Sigmoid colon (tissue), 7 donors: ENCODE data around the gene SLC30A3. TPM values are rescaled to one million over a fixed set of nuclear protein-coding genes. Genes with fewer than 3 reads are reported as not detected.

Experiments
- DNase-seq: peaks from one replicate; pipeline ENCODE4 v3.0.0-alpha.2; 2019
- H3K27ac ChIP-seq, 4 donors: fragments of 200-600 bp; sonication (generic); one replicate each; pipeline ENCODE4 v1.5.1; 2016 to 2019; ENCODE audit warnings: mild to moderate bottlenecking in 1 of 4
- H3K27me3 ChIP-seq, 3 donors: fragments of 200-600 bp; sonication (generic); one replicate each; pipeline ENCODE4 v1.5.1; 2019; ENCODE audit warnings: mild to moderate bottlenecking in 1 of 3
- H3K36me3 ChIP-seq, 4 donors: fragments of 200-600 bp; sonication (generic); one replicate each; pipeline ENCODE4 v1.5.1; 2016 to 2019
- H3K4me1 ChIP-seq, 4 donors: fragments of 200-600 bp; sonication (generic); one replicate each; pipeline ENCODE4 v1.5.1; 2017 to 2019
- H3K4me3 ChIP-seq, 4 donors: fragments of 200-600 bp; sonication (generic); one replicate each; pipeline ENCODE4 v1.5.1; 2017 to 2019; ENCODE audit warnings: mild to moderate bottlenecking in 2 of 4, moderate library complexity in 1 of 4
- H3K9me3 ChIP-seq, 4 donors: fragments of 200-600 bp in 3 of 4; sonication (generic) in 3 of 4; one replicate each; pipeline versions ENCODE4 v1.5.1 to v1.6.1; 2013 to 2019
- CTCF ChIP-seq, 4 experiments: fragments of 450-650 bp in 3 of 4; fragments of 200-600 bp in 1 of 4; IDR thresholded peaks; one replicate each; pipeline ENCODE4 v1.5.1; 2016 to 2019; ENCODE audit warnings: antibody characterized with exemption in 4 of 4, mild to moderate bottlenecking in 3 of 4, moderate library complexity in 2 of 4
- EP300 ChIP-seq, 4 donors: sonication (generic); formaldehyde crosslinking; IDR thresholded peaks; one replicate each; pipeline ENCODE4 v1.6.1; 2017; ENCODE audit warnings: antibody characterized with exemption in 4 of 4
- POLR2A ChIP-seq, 2 donors: fragments of 450-650 bp; IDR thresholded peaks; one replicate each; pipeline ENCODE4 v1.6.1; 2016; ENCODE audit warnings: antibody characterized with exemption in 2 of 2, mild to moderate bottlenecking in 2 of 2, moderate library complexity in 2 of 2
- POLR2AphosphoS5 ChIP-seq, 4 donors: sonication (generic); formaldehyde crosslinking; IDR thresholded peaks; one replicate each; pipeline ENCODE4 v1.6.1; 2017; ENCODE audit warnings: antibody characterized with exemption in 4 of 4
- WGBS, 2 donors: extraction: QIAGEN DNeasy Blood & Tissue Kit; methylation state at CpG; one replicate each; pipeline ENCODE4 v1.1.7; 2013; 5-methylcytosine and 5-hydroxymethylcytosine counted together
- intact Hi-C: fragments of 100-400 bp; cut with DNase I; formaldehyde crosslinking; loops from one replicate; pipeline ENCODE4 v1.15.1; 2023
- polyA plus RNA-seq, 3 donors: library from polyadenylated mRNA; stranded (reverse); fragments of 200-250 nt; gene quantifications; one replicate each; pipeline ENCODE4 v1.2.3, GENCODE V29; 2013
- total RNA-seq, 4 donors: library from RNA; depleted of rRNA; stranded (reverse); fragments of >200 nt; gene quantifications; one replicate each; pipeline ENCODE4 v1.1.0, GENCODE V29; 2016
- donor health status: healthy with polysubstance abuse.
- donor health status: Bipolar disorder and iron deficiency.
- donor health status: healthy.

The SLC30A3 gene
- total and polyA plus RNA-seq, 7 donors, result 0.10 to 1.1 (median 0.60) TPM; not detected in 2

- no peaks in the 10 kb centered on the region for H3K4me1 ChIP-seq
- H3K27ac ChIP-seq, result no peak overlapping the region
- H3K36me3 ChIP-seq, result no peaks in the 10 kb centered on the region
- WGBS, 2 donors, result 88 to 94% methylated on average over 8 of the region's 8 CpGs
- H3K9me3 ChIP-seq, result no peaks in the 10 kb centered on the region
- no peak overlapping the region for H3K4me3 ChIP-seq
- H3K27me3 ChIP-seq, result peaks cover 0 to 19% (median 0%) of the 10 kb centered on the region in 3 donors
- DNase-seq, result no peak
- TF ChIP-seq CTCF (IDR thresholded peaks at IDR 0.05) (no peak), POLR2AphosphoS5 (IDR thresholded peaks at IDR 0.05) (no peak), EP300 (IDR thresholded peaks at IDR 0.05) (no peak), POLR2A (IDR thresholded peaks at IDR 0.05) (no peak)
- intact Hi-C loops, result no loop called here
Measured at GRCh38 chr2:27294928-27295327, 32.1 kb upstream of the SLC30A3 start.

DNA sequence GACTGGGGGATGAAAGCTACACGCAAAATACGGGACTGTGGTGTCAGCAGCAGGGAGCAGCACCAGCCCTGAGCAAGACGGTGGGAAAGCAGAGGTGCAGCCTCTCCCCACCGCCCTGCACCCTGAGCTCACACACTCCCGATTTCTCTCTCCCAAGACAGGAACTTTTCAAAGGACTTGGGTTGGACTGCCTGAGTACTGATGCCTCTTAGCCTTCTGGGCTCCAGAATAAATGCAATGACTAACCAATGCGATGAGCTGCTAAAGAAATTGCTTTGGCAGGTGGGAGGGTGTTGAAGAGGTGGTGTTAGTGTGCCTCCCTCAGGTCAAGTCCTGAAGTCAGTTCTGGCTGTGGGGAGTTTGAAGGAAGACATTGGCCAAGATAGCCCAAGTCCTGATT, 29.0 kb upstream of the SLC30A3 start:
- intact Hi-C loops, result no loop called here
- H3K36me3 ChIP-seq, result no peaks in the 10 kb centered on the region
- H3K4me1 ChIP-seq, result peaks cover 0 to 3% (median 0%) of the 10 kb centered on the region in 4 donors
- H3K27ac ChIP-seq, result no peak overlapping the region
- H3K9me3 ChIP-seq, result no peaks in the 10 kb centered on the region
- DNase-seq, result no peak
- WGBS, 2 donors, result 66 to 70% methylated on average over 6 of the region's 6 CpGs
- H3K27me3 ChIP-seq, result peaks cover 0 to 16% (median 0%) of the 10 kb centered on the region in 3 donors
- TF ChIP-seq EP300 (IDR thresholded peaks at IDR 0.05) (no peak), POLR2AphosphoS5 (IDR thresholded peaks at IDR 0.05) (no peak), CTCF (IDR thresholded peaks at IDR 0.05) (no peak), POLR2A (IDR thresholded peaks at IDR 0.05) (no peak)
- no peak overlapping the region for H3K4me3 ChIP-seq

DNA sequence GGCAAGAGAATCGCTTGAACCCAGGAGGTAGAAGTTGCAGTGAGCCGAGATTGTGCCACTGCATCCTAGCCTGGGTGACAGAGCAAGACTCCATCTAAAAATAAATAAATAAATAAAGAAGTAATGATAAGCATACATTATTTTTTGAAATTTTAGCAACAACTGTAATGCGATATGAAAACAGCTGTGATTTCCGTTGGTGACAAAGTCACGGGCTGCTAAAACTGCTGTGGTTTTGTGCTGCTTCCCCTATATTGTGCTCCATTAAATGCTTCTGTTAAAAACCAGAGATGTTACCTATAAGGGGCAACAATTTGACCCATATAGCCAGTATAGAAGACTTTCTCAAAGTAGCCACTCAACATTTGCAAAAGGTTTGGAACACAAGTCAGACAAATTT, 27.7 kb upstream of the SLC30A3 start:
- peaks cover 0 to 3% (median 0%) of the 10 kb centered on the region in 4 donors for H3K4me1 ChIP-seq
- WGBS, 2 donors, result 62 to 89% methylated on average over 5 of the region's 5 CpGs
- no peaks in the 10 kb centered on the region for H3K36me3 ChIP-seq
- H3K27ac ChIP-seq, result no peak overlapping the region
- peaks cover 0 to 15% (median 0%) of the 10 kb centered on the region in 3 donors for H3K27me3 ChIP-seq
- DNase-seq, result no peak
- TF ChIP-seq POLR2AphosphoS5 (IDR thresholded peaks at IDR 0.05), result no peak
- no peak for TF ChIP-seq CTCF (IDR thresholded peaks at IDR 0.05)
- TF ChIP-seq EP300 (IDR thresholded peaks at IDR 0.05), result no peak
- TF ChIP-seq POLR2A (IDR thresholded peaks at IDR 0.05), result no peak
- intact Hi-C loops, result no loop called here
- H3K9me3 ChIP-seq, result no peaks in the 10 kb centered on the region
- H3K4me3 ChIP-seq, result no peak overlapping the region

DNA sequence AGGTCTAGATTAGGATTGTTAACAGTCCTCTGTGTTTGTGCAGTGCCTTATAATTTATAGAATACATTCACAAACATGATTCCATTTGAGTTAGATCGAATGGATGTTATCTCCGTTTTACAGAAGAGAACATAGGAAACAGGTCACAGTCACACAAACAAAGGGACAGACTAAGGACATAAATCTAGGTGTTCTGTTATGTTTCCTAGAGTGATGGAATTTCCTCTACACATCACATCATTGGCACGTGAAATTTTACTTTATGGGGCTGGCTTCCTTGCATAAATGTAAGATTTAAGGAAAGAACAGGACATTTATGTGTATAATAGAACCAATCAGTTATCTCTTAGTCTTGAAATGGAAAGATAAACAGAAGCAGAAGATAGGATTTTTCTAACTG, 25.8 kb upstream of the SLC30A3 start:
- H3K9me3 ChIP-seq, result no peaks in the 10 kb centered on the region
- TF ChIP-seq POLR2A (IDR thresholded peaks at IDR 0.05), result no peak
- TF ChIP-seq EP300 (IDR thresholded peaks at IDR 0.05), result no peak
- no peak for TF ChIP-seq CTCF (IDR thresholded peaks at IDR 0.05)
- TF ChIP-seq POLR2AphosphoS5 (IDR thresholded peaks at IDR 0.05), result no peak
- peaks cover 0 to 14% (median 0%) of the 10 kb centered on the region in 3 donors for H3K27me3 ChIP-seq
- 43 to 53% methylated on average over 3 of the region's 3 CpGs for WGBS, 2 donors
- H3K27ac ChIP-seq, result no peak overlapping the region
- peaks cover 0 to 3% (median 0%) of the 10 kb centered on the region in 4 donors for H3K4me1 ChIP-seq
- H3K4me3 ChIP-seq, result no peak overlapping the region
- no peaks in the 10 kb centered on the region for H3K36me3 ChIP-seq
- intact Hi-C loops, result no loop called here
- DNase-seq, result no peak

- WGBS, 2 donors, result 67 to 87% methylated on average over 6 of the region's 6 CpGs
- DNase-seq, result no peak
- H3K4me3 ChIP-seq, result no peak overlapping the region
- peaks cover 0 to 3% (median 0%) of the 10 kb centered on the region in 4 donors for H3K4me1 ChIP-seq
- no peak overlapping the region for H3K27ac ChIP-seq
- no peaks in the 10 kb centered on the region for H3K36me3 ChIP-seq
- H3K9me3 ChIP-seq, result no peaks in the 10 kb centered on the region
- TF ChIP-seq CTCF (IDR thresholded peaks at IDR 0.05) (no peak), POLR2A (IDR thresholded peaks at IDR 0.05) (no peak), POLR2AphosphoS5 (IDR thresholded peaks at IDR 0.05) (no peak), EP300 (IDR thresholded peaks at IDR 0.05) (no peak)
- intact Hi-C loops, result no loop called here
- H3K27me3 ChIP-seq, result peaks cover 0 to 23% (median 4%) of the 10 kb centered on the region in 3 donors
Measured at GRCh38 chr2:27285481-27285880, 22.6 kb upstream of the SLC30A3 start.
